ENCODE data around the gene STXBP2. TPM values are rescaled to one million over a fixed set of nuclear protein-coding genes. Genes with fewer than 3 reads are reported as not detected.

STXBP2 gene
- total and polyA plus RNA-seq, 4 donors, result 11.4 to 35.4 (median 28.8) TPM

Small RNAs within 50 kb of the gene (microRNA-seq; reads per million reads assigned to microRNA genes)
- gene MIR6792, result 0 reads per million in 2 donors

Other genes starting within 250 kb of the STXBP2 start
- gene PEX11G, start 148.1 kb upstream of the STXBP2 start, total RNA-seq, result 1 to 10 TPM; 1.9 TPM
- 1 to 10 TPM; 4.0 to 5.3 TPM for gene PEX11G, start 148.1 kb upstream of the STXBP2 start, polyA plus RNA-seq
- 10 to 100 TPM; 52.0 to 61.1 TPM for gene ZNF358, start 121.0 kb upstream of the STXBP2 start, total RNA-seq
- 100 to 1,000 TPM in 1 of 2 donors, 10 to 100 TPM in 1; 49.1 to 119 TPM for gene ZNF358, start 121.0 kb upstream of the STXBP2 start, polyA plus RNA-seq
- 10 to 100 TPM; 21.2 to 36.0 TPM for gene MCOLN1, start 114.5 kb upstream of the STXBP2 start, total RNA-seq
- 10 to 100 TPM; 14.5 to 34.6 TPM for gene MCOLN1, start 114.5 kb upstream of the STXBP2 start, polyA plus RNA-seq
- gene PNPLA6, start 101.4 kb upstream of the STXBP2 start, total RNA-seq, result 100 to 1,000 TPM in 1 of 2 donors, 10 to 100 TPM in 1; 90.3 to 136 TPM
- gene PNPLA6, start 101.4 kb upstream of the STXBP2 start, polyA plus RNA-seq, result 10 to 100 TPM; 25.0 to 92.3 TPM
- not detected for gene CAMSAP3, start 41.2 kb upstream of the STXBP2 start, total RNA-seq
- 1 to 10 TPM in 1 of 2 donors, under 1 TPM in 1; 0.05 to 5.0 TPM for gene CAMSAP3, start 41.2 kb upstream of the STXBP2 start, polyA plus RNA-seq
- gene XAB2, start 7.6 kb upstream of the STXBP2 start, total RNA-seq, result 10 to 100 TPM; 25.4 to 34.1 TPM
- gene XAB2, start 7.6 kb upstream of the STXBP2 start, polyA plus RNA-seq, result 10 to 100 TPM; 17.0 to 93.8 TPM
- gene PET100, start 7.3 kb upstream of the STXBP2 start, total RNA-seq, result 10 to 100 TPM; 81.2 to 95.7 TPM
- gene PET100, start 7.3 kb upstream of the STXBP2 start, polyA plus RNA-seq, result 10 to 100 TPM; 67.6 to 96.4 TPM
- gene PCP2, start 3.4 kb upstream of the STXBP2 start, total RNA-seq, result not detected
- not detected for gene PCP2, start 3.4 kb upstream of the STXBP2 start, polyA plus RNA-seq
- not detected for gene RETN, start 31.9 kb downstream of the STXBP2 start, total RNA-seq
- 1 to 10 TPM in 1 of 2 donors, not detected in 1; 2.6 TPM for gene RETN, start 31.9 kb downstream of the STXBP2 start, polyA plus RNA-seq
- gene MCEMP1, start 40.0 kb downstream of the STXBP2 start, total RNA-seq, result 1 to 10 TPM in 1 of 2 donors, under 1 TPM in 1; 0.63 to 4.3 TPM
- 1 to 10 TPM in 1 of 2 donors, under 1 TPM in 1; 0.10 to 8.3 TPM for gene MCEMP1, start 40.0 kb downstream of the STXBP2 start, polyA plus RNA-seq
- gene TRAPPC5, start 43.7 kb downstream of the STXBP2 start, total RNA-seq, result 10 to 100 TPM; 54.0 to 60.1 TPM
- gene TRAPPC5, start 43.7 kb downstream of the STXBP2 start, polyA plus RNA-seq, result 10 to 100 TPM; 26.8 to 79.6 TPM
- gene FCER2, start 65.0 kb downstream of the STXBP2 start, total RNA-seq, result 1 to 10 TPM in 1 of 2 donors, under 1 TPM in 1; 0.36 to 2.9 TPM
- not detected for gene FCER2, start 65.0 kb downstream of the STXBP2 start, polyA plus RNA-seq
- 10 to 100 TPM in 1 of 2 donors, 1 to 10 TPM in 1; 2.8 to 26.8 TPM for gene CLEC4G, start 95.0 kb downstream of the STXBP2 start, total RNA-seq
- 1 to 10 TPM in 1 of 2 donors, not detected in 1; 2.3 TPM for gene CLEC4G, start 95.0 kb downstream of the STXBP2 start, polyA plus RNA-seq
- gene CD209, start 110.4 kb downstream of the STXBP2 start, total RNA-seq, result 10 to 100 TPM; 19.2 to 63.9 TPM
- 1 to 10 TPM; 1.0 to 3.1 TPM for gene CD209, start 110.4 kb downstream of the STXBP2 start, polyA plus RNA-seq
- gene CLEC4M, start 126.1 kb downstream of the STXBP2 start, total RNA-seq, result not detected
- under 1 TPM in 1 of 2 donors, not detected in 1; 0.50 TPM for gene CLEC4M, start 126.1 kb downstream of the STXBP2 start, polyA plus RNA-seq
- 10 to 100 TPM; 13.0 to 13.4 TPM for gene EVI5L, start 193.1 kb downstream of the STXBP2 start, total RNA-seq
- 10 to 100 TPM in 1 of 2 donors, 1 to 10 TPM in 1; 4.3 to 11.9 TPM for gene EVI5L, start 193.1 kb downstream of the STXBP2 start, polyA plus RNA-seq
- gene PRR36, start 237.3 kb downstream of the STXBP2 start, total RNA-seq, result under 1 TPM in 1 of 2 donors, not detected in 1; 0.09 TPM
- under 1 TPM in 1 of 2 donors, not detected in 1; 0.13 TPM for gene PRR36, start 237.3 kb downstream of the STXBP2 start, polyA plus RNA-seq

Measured in aorta (tissue), 4 donors.